ENCODE measurements around the gene CAB39.

CAB39 gene

GRCh38 chr2:230823264-230823964, 110.8 kb downstream of the CAB39 start:
- Histone ChIP-seq H3K9ac (ENCODE audit: low read length) (no peak overlapping the region), H3K36me3 (ENCODE audit: control insufficient read depth, insufficient read depth, low read length, severe bottlenecking) (peaks cover 22% of the 10 kb centered on the region), H3K27me3 (replicated peaks; ENCODE audit: control insufficient read depth, insufficient read depth, low read length) (peaks cover 18% of the 10 kb centered on the region), H3K4me3 (ENCODE audit: low read length) (no peak overlapping the region), H3K9me3 (ENCODE audit: control insufficient read depth, low read length) (no peaks in the 10 kb centered on the region), H3K4me1 (ENCODE audit: control insufficient read depth, insufficient read depth, low read length) (no peaks in the 10 kb centered on the region)
- no peak for DNase-seq (ENCODE audit: low read depth)

GRCh38 chr2:230824406-230824978, 111.8 kb downstream of the CAB39 start:
- H3K9ac ChIP-seq (ENCODE audit: low read length), result peak overlapping the region; percentile 58
- peaks cover 11% of the 10 kb centered on the region for H3K36me3 ChIP-seq (ENCODE audit: control insufficient read depth, insufficient read depth, low read length, severe bottlenecking)
- peak overlapping the region; percentile 76 for H3K4me3 ChIP-seq (ENCODE audit: low read length)
- DNase-seq (ENCODE audit: low read depth), result peak; percentile 95
- H3K27me3 ChIP-seq (replicated peaks; ENCODE audit: control insufficient read depth, insufficient read depth, low read length), result peaks cover 18% of the 10 kb centered on the region
- H3K9me3 ChIP-seq (ENCODE audit: control insufficient read depth, low read length), result no peaks in the 10 kb centered on the region
- H3K4me1 ChIP-seq (ENCODE audit: control insufficient read depth, insufficient read depth, low read length), result no peaks in the 10 kb centered on the region

- H3K36me3 ChIP-seq (ENCODE audit: control insufficient read depth, insufficient read depth, low read length, severe bottlenecking), result peaks cover 10% of the 10 kb centered on the region
- peaks cover 18% of the 10 kb centered on the region for H3K27me3 ChIP-seq (replicated peaks; ENCODE audit: control insufficient read depth, insufficient read depth, low read length)
These were observed 112.7 kb downstream of the CAB39 start for GRCh38 chr2:230825354-230825753.

GRCh38 chr2:230827774-230828271, 115.2 kb downstream of the CAB39 start:
- H3K9me3 ChIP-seq (ENCODE audit: control insufficient read depth, low read length), result no peaks in the 10 kb centered on the region
- peak overlapping the region; percentile 57 for H3K4me3 ChIP-seq (ENCODE audit: low read length)
- H3K9ac ChIP-seq (ENCODE audit: low read length), result no peak overlapping the region
- H3K27me3 ChIP-seq (replicated peaks; ENCODE audit: control insufficient read depth, insufficient read depth, low read length), result peaks cover 18% of the 10 kb centered on the region
- peaks cover 7% of the 10 kb centered on the region for H3K4me1 ChIP-seq (ENCODE audit: control insufficient read depth, insufficient read depth, low read length)
- no peak for DNase-seq (ENCODE audit: low read depth)
- H3K36me3 ChIP-seq (ENCODE audit: control insufficient read depth, insufficient read depth, low read length, severe bottlenecking), result no peaks in the 10 kb centered on the region

More at GRCh38 chr2:230825354-230825753, 112.7 kb downstream of the CAB39 start:
- Histone ChIP-seq H3K9me3 (ENCODE audit: control insufficient read depth, low read length) (no peaks in the 10 kb centered on the region), H3K9ac (ENCODE audit: low read length) (no peak overlapping the region), H3K4me3 (ENCODE audit: low read length) (no peak overlapping the region), H3K4me1 (ENCODE audit: control insufficient read depth, insufficient read depth, low read length) (no peaks in the 10 kb centered on the region)
- no peak for DNase-seq (ENCODE audit: low read depth)

- H3K9ac ChIP-seq (ENCODE audit: low read length), result no peak overlapping the region
- no peaks in the 10 kb centered on the region for H3K36me3 ChIP-seq (ENCODE audit: control insufficient read depth, insufficient read depth, low read length, severe bottlenecking)
- no peak for DNase-seq (ENCODE audit: low read depth)
- H3K4me1 ChIP-seq (ENCODE audit: control insufficient read depth, insufficient read depth, low read length), result peaks cover 7% of the 10 kb centered on the region
- peak overlapping the region; percentile 57 for H3K4me3 ChIP-seq (ENCODE audit: low read length)
- no peaks in the 10 kb centered on the region for H3K9me3 ChIP-seq (ENCODE audit: control insufficient read depth, low read length)
- H3K27me3 ChIP-seq (replicated peaks; ENCODE audit: control insufficient read depth, insufficient read depth, low read length), result peaks cover 18% of the 10 kb centered on the region
These were observed 115.8 kb downstream of the CAB39 start for GRCh38 chr2:230828272-230828961.

GRCh38 chr2:230829293-230829692, 116.7 kb downstream of the CAB39 start:
- Histone ChIP-seq H3K36me3 (ENCODE audit: control insufficient read depth, insufficient read depth, low read length, severe bottlenecking) (no peaks in the 10 kb centered on the region), H3K27me3 (replicated peaks; ENCODE audit: control insufficient read depth, insufficient read depth, low read length) (peaks cover 18% of the 10 kb centered on the region)

GRCh38 chr2:230829959-230830358, 117.3 kb downstream of the CAB39 start:
- Histone ChIP-seq H3K4me3 (ENCODE audit: low read length) (no peak overlapping the region), H3K36me3 (ENCODE audit: control insufficient read depth, insufficient read depth, low read length, severe bottlenecking) (no peaks in the 10 kb centered on the region), H3K9ac (ENCODE audit: low read length) (no peak overlapping the region), H3K4me1 (ENCODE audit: control insufficient read depth, insufficient read depth, low read length) (peaks cover 7% of the 10 kb centered on the region), H3K9me3 (ENCODE audit: control insufficient read depth, low read length) (no peaks in the 10 kb centered on the region), H3K27me3 (replicated peaks; ENCODE audit: control insufficient read depth, insufficient read depth, low read length) (peaks cover 18% of the 10 kb centered on the region)
- DNase-seq (ENCODE audit: low read depth), result no peak

More at GRCh38 chr2:230829293-230829692, 116.7 kb downstream of the CAB39 start:
- no peaks in the 10 kb centered on the region for H3K9me3 ChIP-seq (ENCODE audit: control insufficient read depth, low read length)
- peaks cover 7% of the 10 kb centered on the region for H3K4me1 ChIP-seq (ENCODE audit: control insufficient read depth, insufficient read depth, low read length)
- no peak overlapping the region for H3K9ac ChIP-seq (ENCODE audit: low read length)
- no peak for DNase-seq (ENCODE audit: low read depth)
- no peak overlapping the region for H3K4me3 ChIP-seq (ENCODE audit: low read length)

GRCh38 chr2:230830428-230830827, 117.8 kb downstream of the CAB39 start:
- H3K9ac ChIP-seq (ENCODE audit: low read length), result no peak overlapping the region
- H3K36me3 ChIP-seq (ENCODE audit: control insufficient read depth, insufficient read depth, low read length, severe bottlenecking), result no peaks in the 10 kb centered on the region
- peaks cover 7% of the 10 kb centered on the region for H3K4me1 ChIP-seq (ENCODE audit: control insufficient read depth, insufficient read depth, low read length)
- no peak for DNase-seq (ENCODE audit: low read depth)
- no peak overlapping the region for H3K4me3 ChIP-seq (ENCODE audit: low read length)
- H3K9me3 ChIP-seq (ENCODE audit: control insufficient read depth, low read length), result no peaks in the 10 kb centered on the region
- peaks cover 18% of the 10 kb centered on the region for H3K27me3 ChIP-seq (replicated peaks; ENCODE audit: control insufficient read depth, insufficient read depth, low read length)

- H3K9ac ChIP-seq (ENCODE audit: low read length), result no peak overlapping the region
- no peak for DNase-seq (ENCODE audit: low read depth)
- H3K27me3 ChIP-seq (replicated peaks; ENCODE audit: control insufficient read depth, insufficient read depth, low read length), result peaks cover 35% of the 10 kb centered on the region
- H3K4me3 ChIP-seq (ENCODE audit: low read length), result no peak overlapping the region
- no peaks in the 10 kb centered on the region for H3K4me1 ChIP-seq (ENCODE audit: control insufficient read depth, insufficient read depth, low read length)
- no peaks in the 10 kb centered on the region for H3K36me3 ChIP-seq (ENCODE audit: control insufficient read depth, insufficient read depth, low read length, severe bottlenecking)
- H3K9me3 ChIP-seq (ENCODE audit: control insufficient read depth, low read length), result peaks cover 14% of the 10 kb centered on the region
These were observed 127.7 kb downstream of the CAB39 start for GRCh38 chr2:230840301-230840700.

GRCh38 chr2:230842473-230842872, 129.8 kb downstream of the CAB39 start:
- H3K9ac ChIP-seq (ENCODE audit: low read length), result no peak overlapping the region
- DNase-seq (ENCODE audit: low read depth), result no peak
- peaks cover 14% of the 10 kb centered on the region for H3K9me3 ChIP-seq (ENCODE audit: control insufficient read depth, low read length)
- H3K27me3 ChIP-seq (replicated peaks; ENCODE audit: control insufficient read depth, insufficient read depth, low read length), result peaks cover 40% of the 10 kb centered on the region
- no peak overlapping the region for H3K4me3 ChIP-seq (ENCODE audit: low read length)
- H3K4me1 ChIP-seq (ENCODE audit: control insufficient read depth, insufficient read depth, low read length), result no peaks in the 10 kb centered on the region
- H3K36me3 ChIP-seq (ENCODE audit: control insufficient read depth, insufficient read depth, low read length, severe bottlenecking), result no peaks in the 10 kb centered on the region

GRCh38 chr2:230843132-230843531, 130.5 kb downstream of the CAB39 start:
- Histone ChIP-seq H3K9ac (ENCODE audit: low read length) (no peak overlapping the region), H3K36me3 (ENCODE audit: control insufficient read depth, insufficient read depth, low read length, severe bottlenecking) (no peaks in the 10 kb centered on the region), H3K27me3 (replicated peaks; ENCODE audit: control insufficient read depth, insufficient read depth, low read length) (peaks cover 40% of the 10 kb centered on the region), H3K9me3 (ENCODE audit: control insufficient read depth, low read length) (peaks cover 7% of the 10 kb centered on the region), H3K4me1 (ENCODE audit: control insufficient read depth, insufficient read depth, low read length) (no peaks in the 10 kb centered on the region), H3K4me3 (ENCODE audit: low read length) (no peak overlapping the region)
- no peak for DNase-seq (ENCODE audit: low read depth)
